CD4-positive, alpha-beta T cell treated with Interleukin-2 at 100 ng/mL for 4 hours (primary cell): ENCODE data around the gene ZNF92.
"Not testable (repeated sequence)": the region's sequence is repeated elsewhere in the genome, so short reads cannot be mapped to it uniquely, and the experiment has no call there.

Source experiments
- DNase-seq: peaks from one replicate; pipeline ENCODE4 v3.0.0-alpha.2; 2020; ENCODE audit warnings: low spot score

The ZNF92 gene

DNA sequence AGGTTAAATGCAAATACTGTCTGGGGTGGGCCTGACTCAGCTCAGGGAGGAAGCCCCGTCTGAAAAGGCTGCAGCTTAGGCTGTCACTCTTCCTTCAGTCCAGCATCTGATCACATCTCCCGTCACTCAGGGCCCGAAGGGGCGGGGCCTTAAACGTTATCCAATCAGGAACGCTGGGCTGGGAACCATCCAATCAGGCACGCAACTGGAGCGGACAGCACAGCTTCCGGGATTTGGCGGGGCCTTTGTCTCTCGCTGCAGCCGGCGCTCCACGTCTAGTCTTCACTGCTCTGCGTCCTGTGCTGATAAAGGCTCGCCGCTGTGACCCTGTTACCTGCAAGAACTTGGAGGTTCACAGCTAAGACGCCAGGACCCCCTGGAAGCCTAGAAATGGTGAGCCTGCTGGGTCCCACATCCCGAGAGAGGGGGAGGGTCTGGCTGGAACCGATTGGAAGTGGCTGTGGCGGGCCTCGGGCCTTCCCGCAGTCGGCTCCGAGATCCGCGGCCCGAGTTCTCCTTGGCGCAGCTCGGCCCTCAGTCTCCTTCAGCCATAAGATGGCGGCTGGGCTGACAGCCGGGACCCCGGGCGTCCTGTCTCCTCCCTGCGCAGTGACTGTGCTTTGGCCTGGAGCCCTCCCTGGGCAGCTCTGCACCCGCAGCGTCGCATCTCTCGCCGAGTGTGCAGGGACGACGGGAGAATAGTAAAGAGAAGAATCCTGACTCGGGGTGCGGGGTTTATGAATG lies at the start of gene ZNF92:
Gene ZNF92, plus strand, starts transcription at position 248 of the 744 bp plus-strand sequence. Its CDS starts 143 bp downstream, at position 391.
- peak; percentile 98 for DNase-seq

DNA sequence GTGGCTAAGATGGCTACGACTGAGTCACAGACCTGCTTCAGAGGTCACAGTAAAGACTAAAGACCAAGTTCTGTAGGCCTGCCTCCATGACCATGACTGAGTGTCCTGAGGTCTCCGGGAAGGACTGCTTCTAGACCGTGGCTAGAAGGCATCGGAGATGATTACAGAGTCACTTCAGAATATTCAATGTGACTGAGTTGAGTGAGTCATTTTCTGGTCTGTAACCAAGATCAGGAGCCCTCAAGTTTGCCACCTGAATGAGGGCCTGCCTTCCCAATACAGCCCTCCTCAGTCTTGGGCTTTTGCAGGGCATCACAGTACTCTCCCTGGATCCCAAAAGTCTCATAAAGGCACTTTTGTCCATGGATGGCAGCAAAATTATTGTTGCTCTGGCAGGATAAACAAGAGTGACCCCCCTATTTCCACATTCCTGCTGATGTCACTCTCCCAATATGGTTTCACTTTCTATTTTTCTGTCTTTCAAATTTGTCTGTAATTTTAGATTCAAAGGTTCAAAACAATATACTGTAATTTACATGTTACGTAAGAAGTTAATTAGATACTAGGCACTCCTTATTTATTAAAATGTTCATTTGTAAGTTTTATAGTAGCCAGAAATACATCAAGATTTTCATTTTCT lies 47.7 kb upstream of the ZNF92 start:
- DNase-seq, result no peak

DNA sequence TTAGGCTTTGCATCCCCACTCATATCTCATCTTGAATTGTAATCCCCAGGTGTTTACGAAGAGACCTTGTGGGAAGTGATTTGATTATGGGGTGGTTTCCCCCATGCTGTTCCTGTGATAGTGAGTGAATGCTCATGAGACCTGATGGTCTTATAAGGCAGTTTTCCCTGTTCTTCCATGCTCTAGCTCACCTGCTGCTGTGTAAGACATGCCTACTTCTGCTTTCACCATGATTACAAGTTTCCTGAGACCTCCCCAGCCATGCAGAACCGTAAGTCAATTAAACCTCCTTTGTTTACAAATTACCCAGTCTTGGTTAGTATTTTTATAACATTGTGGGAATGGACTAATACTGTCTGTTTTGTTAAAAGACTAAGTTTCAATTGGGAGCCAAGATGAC lies 35.3 kb upstream of the ZNF92 start:
- no peak for DNase-seq

DNA sequence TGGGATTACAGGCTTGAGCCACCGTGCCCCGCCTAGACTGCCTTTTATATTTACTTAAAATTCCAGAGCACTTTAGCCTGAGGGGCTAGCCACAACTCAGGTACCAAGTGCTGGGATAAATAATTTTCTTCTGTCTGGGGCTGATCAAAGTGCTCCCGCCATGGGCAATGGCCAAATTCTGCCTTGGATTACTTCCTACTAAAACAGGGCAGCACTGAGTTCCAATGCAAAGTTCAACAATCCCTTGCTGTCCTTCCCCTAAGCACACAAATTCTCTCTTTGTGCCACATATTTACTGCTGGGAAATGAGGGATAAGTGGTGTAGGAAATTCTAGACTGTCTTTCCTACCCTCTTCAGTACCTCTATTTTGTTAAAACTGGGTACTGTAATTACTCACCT lies 34.4 kb upstream of the ZNF92 start:
- no peak for DNase-seq

DNA sequence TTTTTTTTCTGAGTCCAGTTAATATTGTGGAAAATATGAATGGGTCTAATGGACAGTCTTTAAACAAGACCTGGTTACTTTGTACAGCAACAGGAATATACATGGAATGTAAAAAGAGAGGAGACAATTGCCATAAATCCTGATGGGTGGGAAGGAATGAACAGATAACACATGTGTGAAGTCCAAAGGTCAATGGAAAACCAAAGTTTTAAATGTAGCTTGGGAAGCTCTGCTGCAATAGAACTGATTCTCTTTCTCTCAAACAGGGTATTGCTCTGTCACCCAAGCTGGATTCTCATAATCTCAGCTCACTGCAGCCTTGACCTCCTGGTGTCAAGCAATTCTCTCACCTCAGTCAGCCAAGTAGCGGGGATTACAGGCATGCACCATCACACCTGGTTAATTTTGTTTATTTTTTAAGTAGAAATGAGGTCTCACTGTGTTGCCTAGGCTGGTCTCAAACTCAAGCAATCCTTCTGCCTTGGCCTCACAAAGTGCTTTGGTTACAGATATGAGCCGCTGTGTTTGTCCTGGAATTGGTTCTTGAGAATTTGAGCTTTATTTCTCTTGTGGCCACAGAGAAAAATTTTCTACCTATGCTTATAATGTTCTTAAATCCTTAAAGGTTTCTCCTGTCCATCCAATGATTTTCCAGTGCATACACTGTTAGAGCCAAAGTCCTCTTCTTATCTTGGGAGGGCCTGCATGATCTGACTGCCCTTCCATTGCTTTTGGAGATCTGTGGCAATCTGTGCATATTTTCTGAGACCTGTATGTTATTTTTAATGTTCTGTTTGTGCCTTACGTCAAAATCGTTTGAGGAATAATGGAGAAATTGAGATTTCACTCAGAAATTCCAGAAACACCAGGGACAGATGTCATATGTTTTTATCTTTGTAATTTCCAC lies 30.7 kb upstream of the ZNF92 start:
- DNase-seq, result no peak

DNA sequence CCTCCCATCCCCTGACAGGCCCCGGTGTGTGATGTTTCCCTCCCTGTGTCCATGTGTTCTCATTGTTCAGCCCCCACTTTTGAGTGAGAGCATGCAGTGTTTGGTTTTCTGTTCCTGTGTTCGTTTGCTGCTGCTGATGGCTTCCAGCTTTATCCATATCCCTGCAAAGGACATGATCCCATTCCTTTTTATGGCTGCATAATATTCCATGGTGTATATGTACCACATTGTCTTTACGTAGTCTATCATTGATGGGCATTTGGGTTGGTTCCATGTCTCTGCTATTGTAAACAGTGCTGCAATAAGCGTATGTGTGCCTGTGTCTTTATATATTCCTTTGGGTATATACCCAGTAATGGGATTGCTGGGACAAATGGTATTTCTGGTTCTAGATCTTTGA lies 29.1 kb upstream of the ZNF92 start:
- DNase-seq, result not testable (repeated sequence)

DNA sequence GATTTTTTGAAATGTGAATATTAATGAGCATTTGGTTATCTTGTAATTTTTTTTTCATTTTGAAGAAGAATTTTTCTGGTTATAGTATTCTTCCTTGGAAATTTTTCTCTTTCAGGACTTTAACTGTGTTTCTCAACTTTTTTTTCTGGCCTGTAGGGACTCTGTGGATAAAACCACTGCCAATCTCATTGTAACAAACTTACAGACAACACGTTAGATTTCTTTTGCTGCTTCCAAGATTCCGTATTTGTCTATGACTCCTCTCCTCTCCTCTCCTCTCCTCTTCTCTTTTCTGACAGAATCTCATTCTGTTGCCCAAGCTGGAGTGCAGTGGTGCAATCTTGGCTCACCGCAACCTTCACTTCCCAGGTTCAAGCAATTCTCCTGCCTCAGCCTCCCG lies 19.4 kb upstream of the ZNF92 start:
- DNase-seq, result no peak

DNA sequence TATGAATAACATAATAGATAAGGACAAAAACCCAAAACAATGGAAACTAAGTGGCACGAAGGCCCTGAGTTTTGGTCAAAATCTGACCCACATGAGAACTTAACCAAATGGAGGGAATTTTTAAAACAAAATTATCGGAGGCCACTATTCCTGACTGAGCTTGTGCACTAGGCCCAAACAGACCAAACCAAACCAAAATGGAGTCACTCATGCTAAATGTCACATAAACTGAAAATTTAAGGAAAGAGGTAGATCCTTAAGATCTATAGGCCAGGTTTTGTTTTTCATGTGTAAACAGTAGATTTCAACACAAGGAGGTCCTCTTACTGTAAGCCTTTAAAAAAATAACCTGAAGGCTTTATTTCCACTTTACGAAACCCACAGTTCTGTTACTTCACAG lies 3.8 kb upstream of the ZNF92 start:
- no peak for DNase-seq

DNA sequence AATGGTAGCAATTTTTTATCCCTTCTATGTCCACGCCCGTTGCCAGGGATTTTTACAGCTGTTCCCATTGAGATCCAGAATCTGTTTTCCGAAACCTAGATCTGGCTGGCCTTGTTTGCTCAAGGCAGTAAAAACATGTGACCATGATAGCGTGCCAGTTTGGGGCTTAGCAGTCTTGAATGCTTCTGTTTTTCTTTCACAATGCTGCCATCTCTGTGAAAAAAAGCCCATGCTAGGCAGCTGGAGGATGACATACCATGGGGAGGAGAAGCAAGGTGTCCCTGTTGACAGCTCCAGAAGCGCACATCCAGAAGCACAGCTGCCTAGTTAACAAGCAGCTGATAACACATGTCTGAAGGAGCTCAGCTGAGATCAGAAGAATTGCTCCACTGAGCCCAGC lies 2.2 kb upstream of the ZNF92 start:
- DNase-seq, result no peak

DNA sequence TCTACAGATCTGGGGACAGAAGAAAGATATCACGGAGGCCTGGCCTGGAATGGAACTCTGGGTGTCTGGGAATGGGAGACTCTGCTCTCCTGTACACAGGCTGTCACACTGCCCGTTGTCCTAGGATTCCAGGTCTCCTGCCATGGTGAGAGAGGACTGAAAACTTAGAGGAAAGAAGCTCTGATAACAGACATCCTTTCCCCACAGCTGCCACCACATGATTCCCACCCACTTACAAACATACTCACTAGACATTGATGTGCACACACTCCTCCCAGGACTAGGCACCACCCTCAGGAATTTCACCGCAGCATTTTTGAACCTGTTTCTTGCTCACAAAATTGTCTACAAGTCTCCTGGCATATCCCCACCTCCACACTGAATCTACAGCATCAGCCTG lies 5.7 kb downstream of the ZNF92 start:
- no peak for DNase-seq

DNA sequence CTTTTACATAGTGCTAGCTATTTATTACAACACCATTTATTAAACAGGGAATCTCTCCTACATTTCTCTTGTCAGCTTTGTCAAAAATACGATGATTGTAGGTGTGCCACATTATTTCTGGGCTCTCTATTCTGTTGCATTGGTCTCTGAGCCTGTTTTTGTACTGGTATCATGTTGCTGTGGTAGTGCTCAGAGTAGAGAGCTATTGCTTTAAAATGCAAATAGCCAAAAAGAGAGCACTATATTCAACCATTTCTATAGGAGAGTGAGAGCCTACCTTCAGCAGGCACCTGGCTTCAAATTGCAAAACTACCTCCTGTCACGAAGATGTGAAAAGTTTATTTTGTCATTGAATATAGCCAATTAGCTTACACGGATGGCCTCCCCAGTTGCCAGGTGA lies 8.1 kb downstream of the ZNF92 start:
- no peak for DNase-seq

DNA sequence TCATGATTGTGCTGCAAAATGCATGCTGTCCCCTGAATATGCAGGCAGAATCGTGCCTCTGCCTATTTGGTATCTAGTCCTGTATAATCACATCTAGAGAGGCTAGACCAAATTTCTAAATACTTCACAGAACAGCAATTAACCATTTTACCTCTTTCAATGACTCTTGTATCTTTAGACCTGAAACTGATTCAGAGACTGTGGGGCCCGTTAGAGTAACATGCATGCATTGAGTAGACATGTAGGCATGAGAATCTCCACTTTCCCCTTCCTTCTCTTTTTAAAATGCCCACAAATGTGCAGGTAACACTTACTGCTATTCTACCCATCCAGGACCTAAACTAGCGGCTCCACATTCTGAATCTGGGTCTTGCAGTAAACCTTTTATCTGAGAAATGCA lies 8.8 kb downstream of the ZNF92 start:
- no peak for DNase-seq

DNA sequence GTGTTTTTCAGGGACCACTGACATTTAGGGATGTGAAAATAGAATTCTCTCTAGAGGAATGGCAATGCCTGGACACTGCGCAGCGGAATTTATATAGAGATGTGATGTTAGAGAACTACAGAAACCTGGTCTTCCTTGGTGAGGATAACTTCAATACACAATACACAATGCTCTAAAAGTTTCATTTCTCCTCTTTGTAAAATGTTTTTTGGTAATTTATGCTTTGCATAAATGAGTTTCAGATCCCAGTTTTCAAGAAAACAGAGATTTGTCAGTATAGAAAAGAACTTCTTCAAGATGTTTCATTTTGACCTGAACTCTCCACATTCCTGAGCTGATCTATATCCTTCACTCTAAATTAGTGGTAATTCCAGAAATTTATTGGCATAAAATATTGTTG lies 14.2 kb downstream of the ZNF92 start:
- DNase-seq, result no peak

DNA sequence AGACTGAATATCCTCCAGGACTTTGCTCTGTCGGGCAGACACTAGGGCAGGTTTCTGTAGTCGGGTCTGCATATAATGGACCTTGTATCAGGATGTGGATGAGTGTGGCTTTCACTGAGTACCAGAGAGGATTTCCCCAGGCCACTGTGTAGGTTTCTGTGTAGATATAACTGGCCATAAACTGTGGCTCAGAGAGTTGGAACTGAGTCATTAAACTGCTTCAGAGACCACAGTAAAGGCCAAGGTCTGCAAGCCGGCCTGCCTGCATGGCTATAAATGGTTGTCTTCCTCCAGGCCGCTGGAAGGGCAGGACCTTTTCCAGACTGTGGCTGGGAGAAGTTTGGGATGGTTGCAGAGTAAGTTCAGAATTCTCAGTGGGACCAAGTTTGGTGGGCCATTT lies 16.9 kb downstream of the ZNF92 start:
- no peak for DNase-seq

DNA sequence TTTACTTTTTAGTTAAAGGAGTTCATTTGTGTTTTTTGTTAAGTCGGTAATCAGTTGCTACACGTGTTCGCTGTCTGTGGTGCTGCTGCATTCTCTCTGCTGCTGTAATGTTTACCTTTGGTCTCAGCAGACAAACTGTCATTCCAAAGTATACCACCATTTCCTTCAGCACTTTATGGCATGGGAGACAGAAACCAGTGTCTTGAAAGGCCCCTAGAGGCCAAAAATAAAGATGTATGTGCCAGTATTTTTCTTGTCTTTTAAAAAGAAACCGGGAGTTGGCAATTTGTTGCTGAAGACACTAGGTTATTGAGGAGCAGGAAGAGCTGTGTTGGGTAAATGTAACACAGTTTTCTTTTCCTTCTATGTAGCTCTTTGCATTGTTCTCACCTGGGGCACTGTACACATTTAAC lies 24.1 kb downstream of the ZNF92 start:
- no peak for DNase-seq

DNA sequence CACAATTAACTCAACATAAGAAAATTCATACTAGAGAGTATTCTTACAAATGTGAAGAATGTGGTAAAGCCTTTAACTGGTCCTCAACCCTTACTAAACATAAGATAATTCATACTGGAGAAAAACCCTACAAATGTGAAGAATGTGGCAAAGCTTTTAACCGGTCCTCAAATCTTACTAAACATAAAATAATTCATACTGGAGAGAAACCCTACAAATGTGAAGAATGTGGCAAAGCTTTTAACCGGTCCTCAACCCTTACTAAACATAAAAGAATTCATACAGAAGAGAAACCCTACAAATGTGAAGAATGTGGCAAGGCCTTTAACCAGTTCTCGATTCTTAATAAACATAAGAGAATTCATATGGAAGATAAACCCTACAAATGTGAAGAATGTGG lies 25.0 kb downstream of the ZNF92 start:
- not testable (repeated sequence) for DNase-seq

DNA sequence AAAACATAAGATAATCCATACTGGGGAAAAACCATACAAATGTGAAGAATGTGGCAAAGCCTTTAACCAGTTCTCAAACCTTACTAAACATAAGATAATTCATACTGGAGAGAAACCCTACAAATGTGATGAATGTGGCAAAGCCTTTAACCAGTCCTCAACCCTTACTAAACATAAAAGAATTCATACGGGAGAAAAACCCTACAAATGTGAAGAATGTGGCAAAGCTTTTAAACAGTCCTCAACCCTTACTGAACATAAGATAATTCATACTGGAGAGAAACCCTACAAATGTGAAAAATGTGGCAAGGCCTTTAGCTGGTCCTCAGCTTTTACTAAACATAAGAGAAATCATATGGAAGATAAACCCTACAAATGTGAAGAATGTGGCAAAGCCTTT lies 25.4 kb downstream of the ZNF92 start:
- DNase-seq, result not testable (repeated sequence)

DNA sequence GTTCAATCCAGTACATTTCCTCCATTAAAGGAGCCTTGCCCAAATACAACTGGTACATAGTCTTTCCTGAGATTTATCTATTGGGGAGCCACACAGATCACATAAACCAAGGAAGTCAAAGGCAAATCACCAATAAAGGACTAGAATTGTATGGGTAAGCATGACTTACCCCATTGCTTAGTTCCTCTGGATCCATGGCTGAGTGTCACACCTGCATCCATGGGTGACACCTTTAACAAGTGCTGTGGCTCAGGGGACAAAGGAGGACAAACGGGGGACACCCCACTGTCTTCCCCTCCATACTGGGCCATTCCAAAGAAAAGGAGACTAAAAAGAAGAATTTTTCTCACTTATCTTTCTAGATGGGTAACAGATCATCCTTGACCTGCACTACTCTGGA lies 30.4 kb downstream of the ZNF92 start:
- DNase-seq, result no peak

DNA sequence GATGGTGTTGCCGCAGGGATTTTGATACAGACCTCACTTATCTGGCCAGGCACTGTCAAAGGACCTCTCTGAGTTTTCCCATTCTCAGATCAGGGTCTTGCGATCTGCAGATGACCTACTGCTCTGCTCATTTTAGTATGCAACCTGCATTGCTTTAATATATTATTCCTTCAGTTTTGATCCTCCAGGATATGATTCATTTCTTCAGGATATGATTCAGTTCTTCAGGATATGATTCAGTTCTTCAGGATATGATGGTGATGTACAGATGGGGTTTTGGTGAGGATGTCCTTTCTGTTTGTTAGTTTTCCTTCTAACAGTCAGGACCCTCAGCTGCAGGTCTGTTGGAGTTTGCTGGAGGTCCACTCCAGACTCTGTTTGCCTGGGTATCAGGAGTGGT lies 33.1 kb downstream of the ZNF92 start:
- DNase-seq, result not testable (repeated sequence)

DNA sequence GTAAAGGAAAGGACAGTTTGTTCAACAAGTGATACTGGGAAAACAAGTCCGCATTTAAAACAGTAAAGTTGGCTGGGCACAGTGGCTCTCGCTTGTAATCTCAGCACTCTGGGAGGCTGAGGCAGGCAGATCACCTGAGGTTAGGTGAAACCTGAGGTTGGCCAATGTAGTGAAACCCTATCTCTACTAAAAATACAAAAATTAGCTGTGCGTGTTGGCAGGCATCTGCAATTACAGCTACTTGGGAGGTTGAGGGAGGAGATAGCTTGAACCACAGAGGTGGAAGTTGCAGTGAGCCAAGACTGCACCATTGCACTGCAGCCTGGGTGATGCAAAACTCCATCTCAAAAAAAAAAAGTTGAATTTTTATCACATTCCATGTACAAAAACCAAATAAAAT lies 35.7 kb downstream of the ZNF92 start:
- no peak for DNase-seq

DNA sequence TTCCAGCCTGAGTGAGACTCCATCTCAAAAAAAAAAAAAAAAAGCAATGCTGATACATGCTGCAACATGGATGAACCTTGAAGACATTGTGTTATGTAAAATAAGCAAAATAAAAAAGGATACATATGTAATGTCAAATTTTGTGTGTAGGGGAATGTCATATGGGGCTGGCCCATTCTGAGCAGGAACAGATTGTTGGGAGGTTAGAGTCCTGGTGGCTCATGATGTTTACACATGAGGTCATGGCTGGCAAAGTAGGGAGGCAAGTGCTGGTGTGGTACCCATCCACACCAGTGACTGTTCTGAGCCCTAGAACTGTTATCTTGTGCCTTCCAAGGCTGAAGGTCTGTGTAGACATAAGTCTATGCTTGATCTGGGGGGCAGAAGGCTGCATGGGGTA lies 37.6 kb downstream of the ZNF92 start:
- DNase-seq, result no peak

DNA sequence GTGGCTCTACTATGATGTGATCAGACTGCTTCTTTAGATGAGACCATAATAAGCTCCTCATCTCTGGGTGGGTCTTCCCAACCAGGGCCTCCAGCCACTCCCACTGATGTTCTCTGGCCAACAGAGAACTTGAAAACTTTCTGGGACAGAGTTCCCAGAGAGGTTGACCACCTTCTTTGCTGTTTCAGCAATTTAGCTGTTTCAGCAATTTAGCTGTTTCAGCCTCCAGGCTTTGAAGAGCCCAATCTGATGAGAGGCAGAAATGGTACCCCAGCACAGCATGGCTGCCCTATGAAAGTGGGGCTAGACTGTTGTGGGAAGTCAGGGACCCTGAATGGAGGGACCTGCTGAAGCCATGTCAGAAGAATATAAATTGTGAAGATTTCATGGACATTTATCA lies 49.0 kb downstream of the ZNF92 start:
- DNase-seq, result no peak

DNA sequence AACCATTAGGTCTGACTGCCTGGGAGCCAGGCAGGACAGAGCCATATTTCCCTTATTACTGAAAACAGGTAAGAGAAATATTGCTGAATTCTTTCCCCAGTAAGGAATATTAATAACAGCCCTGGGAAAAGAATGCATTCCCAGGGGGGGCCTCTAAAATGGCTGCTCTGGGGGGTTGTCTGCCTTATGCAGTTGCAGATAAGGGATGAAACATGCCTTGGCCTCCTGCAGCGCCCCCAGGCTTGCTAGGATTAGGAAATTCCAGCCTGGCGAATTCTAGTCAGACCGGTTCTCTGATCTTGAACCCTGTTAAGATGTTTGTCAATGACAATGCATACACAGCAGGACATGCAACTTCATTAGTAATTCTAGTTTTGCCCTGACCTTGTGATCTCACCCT lies 49.6 kb downstream of the ZNF92 start:
- DNase-seq, result not testable (repeated sequence)
